ENCODE data around the gene NKX2-3.

NKX2-3 gene

GRCh38 chr10:99539120-99539519, 6.4 kb downstream of the NKX2-3 start:
- no peak for DNase-seq

- DNase-seq: no peak
Observed at GRCh38 chr10:99539820-99540219, 7.1 kb downstream of the NKX2-3 start.

GRCh38 chr10:99540306-99540656, 7.5 kb downstream of the NKX2-3 start:
- no peak for DNase-seq

GRCh38 chr10:99540657-99541531, 8.2 kb downstream of the NKX2-3 start:
- no peak for DNase-seq

DNA sequence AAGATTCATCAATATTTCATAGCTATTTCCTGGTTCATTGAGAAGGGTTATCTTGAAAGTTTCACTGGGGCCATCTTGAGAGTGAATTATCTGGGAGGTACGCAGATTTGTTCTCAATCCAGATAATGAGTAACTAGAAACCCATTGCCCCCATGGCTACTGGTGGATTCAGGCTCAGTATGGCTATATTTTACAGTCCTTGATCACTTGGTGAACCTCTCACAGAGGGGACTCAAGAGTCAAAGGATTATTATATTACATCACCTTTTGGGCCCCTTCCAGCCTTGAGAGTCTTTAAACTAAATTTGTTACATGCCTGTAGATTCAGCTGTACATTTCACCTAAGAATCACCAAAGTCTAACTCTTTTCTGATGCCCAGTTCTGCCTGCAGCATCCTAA, 11.6 kb downstream of the NKX2-3 start:
- DNase-seq: no peak

GRCh38 chr10:99548041-99548530, 15.3 kb downstream of the NKX2-3 start:
- no peak for DNase-seq

DNA sequence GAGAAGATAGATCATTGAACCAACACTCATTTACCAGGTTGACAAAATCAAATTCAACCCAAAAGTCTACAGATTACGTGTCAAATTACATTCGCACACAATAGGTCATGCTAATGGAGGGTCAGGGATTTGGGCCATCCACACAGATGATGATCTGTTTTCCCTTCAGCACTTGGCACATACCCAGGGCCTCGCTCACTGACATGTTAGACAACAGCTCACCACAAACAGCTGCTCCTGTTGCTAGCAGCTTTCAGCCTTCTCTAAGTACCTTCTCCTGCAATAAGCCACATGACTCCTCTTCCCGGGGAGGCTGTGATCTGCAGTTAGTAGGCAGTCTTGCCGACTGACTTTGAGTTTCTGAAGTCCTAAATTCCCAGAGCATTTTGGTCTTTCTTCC, 18.4 kb downstream of the NKX2-3 start:
- no peak for DNase-seq

- no peak for DNase-seq
Observed at GRCh38 chr10:99551616-99552015, 18.9 kb downstream of the NKX2-3 start.

DNA sequence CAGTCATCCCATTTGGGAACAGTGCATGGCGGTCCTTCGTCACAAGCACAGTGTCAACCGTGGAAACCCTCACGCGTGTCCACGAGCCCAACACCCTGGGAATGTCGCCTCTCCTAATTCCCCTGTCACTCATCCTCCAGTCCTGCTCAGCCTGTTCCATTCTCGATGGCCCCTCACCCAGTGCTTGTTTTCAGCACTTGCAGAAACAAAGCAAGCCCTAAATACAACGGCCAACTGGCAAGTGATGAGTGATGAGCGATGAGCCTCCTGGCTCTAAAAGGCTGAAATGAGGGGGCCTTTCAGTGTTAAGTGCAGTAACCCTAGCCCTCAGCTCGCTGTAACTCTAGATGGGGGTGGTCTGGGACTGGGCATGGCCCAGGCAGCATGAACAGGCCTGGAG, 22.6 kb downstream of the NKX2-3 start:
- no peak for DNase-seq

GRCh38 chr10:99555825-99556523, 23.2 kb downstream of the NKX2-3 start:
- DNase-seq: no peak

DNA sequence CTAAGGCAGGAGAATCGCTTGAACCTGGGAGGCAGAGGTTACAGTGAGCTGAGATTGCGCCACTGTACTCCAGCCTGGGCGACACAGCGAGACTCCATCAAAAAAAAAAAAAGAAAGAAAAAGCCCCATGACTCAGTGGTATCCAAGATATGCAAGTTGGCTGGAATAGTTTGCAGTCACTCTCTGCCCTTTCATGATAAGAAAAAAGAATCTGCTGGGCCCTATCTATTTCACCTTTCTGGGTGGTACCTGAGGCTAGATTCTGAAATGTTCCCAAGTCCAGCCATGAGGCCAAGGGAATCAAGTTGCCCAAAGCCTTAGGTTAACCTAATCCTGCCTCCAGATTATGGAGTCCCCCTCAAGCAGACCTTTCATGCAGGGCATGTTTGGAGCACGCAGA, 24.3 kb downstream of the NKX2-3 start:
- DNase-seq: no peak

GRCh38 chr10:99558708-99559107, 26.0 kb downstream of the NKX2-3 start:
- DNase-seq: no peak

GRCh38 chr10:99560277-99561126, 27.8 kb downstream of the NKX2-3 start:
- DNase-seq: no peak

DNA sequence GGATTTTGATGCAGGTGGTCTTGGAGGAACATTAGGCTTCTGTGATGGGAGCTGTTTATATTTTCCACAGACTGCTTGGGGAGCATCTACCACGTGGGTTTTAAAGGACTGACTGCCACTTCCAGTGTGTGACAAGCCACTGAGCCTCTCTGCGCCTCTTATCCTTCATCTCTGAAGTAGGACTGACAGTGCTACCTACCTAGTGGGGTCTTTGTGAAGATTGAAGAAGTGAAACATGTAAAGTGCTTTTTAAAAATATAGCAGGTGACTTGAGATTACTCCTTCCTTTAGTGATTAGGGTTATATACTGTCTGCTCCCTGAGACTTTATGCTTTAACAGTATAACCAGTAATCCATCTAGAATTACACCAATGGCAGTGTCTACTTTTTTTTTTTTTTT, 29.9 kb downstream of the NKX2-3 start:
- no peak for DNase-seq

DNA sequence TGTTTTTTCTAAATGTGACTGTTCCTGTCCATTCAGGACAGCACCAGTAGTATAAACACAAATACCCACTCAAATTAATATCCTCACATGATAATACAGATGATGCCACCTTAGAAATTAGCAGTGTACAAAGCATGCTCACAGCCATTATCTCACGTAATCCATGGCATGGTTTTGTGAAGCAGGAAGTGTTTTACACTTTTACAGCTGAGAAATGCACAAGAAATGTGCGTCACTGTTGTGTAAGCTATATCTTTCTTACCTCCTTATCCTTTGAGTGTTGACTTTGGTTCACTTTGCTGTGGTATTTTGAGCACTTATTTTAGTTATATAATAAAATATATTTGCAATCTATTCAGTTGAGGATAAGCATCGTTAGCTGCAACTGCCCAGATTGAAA, 31.6 kb downstream of the NKX2-3 start:
- DNase-seq: no peak

DNA sequence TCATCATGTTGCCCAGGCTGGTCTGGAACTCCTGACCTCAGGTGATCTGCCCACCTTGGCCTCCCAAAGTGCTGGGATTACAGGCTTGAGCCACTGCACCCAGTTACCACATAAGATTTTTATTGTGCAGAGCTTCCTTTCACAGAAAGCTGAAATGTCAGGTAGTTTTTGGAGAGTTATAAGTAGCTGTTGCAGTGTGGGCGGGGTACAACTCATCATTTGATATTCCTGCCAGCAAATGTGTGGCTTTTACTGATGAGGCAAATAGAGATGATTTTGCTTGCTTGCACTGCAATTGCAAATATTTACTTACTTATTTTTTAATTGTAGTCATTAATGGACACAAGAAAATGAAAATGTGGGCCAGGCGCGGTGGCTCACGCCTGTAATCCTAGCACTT, 32.4 kb downstream of the NKX2-3 start:
- no peak for DNase-seq

GRCh38 chr10:99569253-99569939, 36.7 kb downstream of the NKX2-3 start:
- DNase-seq: no peak

- DNase-seq: no peak
Observed at GRCh38 chr10:99569961-99570360, 37.2 kb downstream of the NKX2-3 start.

DNA sequence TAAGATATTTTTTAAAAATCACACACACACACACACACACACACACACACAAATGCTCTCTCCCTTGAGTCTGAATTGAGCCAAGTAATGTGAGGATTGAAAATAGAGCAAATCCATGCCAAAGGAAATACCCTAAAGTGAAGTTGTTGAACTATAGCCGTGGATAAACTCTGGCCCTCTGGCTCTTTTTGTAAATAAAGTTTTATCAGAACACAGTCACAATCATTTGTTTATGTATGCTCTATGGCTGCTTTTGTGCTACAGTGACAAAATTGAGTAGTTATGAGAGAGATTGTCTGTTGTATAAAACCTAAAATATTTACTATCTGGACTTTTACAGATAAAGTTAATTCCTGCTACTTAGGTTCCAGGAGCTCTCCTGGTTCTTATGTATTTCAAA, 39.1 kb downstream of the NKX2-3 start:
- DNase-seq: no peak

DNA sequence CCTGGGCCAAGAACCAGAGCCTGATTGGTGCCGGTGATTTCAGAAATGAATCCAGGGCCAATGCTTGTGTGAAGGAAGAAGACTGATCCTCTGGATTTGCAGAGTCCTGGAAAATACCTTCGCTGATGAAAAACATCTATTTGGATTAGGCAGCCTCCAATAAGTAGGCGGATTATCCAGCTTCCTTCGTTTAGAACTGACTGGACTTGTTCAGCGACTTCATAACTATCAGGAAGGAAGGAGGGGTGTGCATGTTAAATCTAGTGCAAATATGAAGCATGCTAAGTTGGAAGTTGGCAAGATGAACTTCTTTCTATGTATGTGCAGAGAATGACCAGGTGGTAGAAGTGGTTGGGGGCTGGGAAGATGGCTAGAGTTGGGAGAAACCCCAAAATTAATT, 41.0 kb downstream of the NKX2-3 start:
- no peak for DNase-seq

GRCh38 chr10:99579971-99580370, 47.2 kb downstream of the NKX2-3 start:
- DNase-seq: no peak

DNA sequence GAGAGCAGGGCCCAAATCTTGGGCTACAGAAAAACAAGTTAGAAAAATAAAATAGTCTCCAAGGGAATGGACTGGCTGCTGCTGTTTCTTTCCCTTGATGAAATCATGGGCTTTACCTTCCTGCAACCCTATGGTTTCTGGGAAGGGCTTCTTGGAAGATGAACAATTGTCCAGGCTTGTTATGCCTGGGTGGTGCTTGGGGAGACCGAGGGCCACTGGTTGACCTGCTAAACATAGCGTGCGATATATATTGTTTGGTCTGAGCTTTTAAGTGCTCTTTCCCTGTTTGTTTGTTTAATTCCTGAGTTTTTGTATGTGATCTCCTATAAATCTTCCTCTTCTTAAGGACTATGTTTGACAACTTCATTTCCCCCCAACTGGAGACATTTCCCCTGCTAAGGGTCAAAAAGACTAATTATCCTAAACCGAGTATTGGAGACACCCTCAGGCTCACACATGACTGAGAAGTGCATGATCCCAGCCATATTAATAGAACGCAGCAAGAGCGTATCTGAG, 49.6 kb downstream of the NKX2-3 start:
- no peak for DNase-seq

DNA sequence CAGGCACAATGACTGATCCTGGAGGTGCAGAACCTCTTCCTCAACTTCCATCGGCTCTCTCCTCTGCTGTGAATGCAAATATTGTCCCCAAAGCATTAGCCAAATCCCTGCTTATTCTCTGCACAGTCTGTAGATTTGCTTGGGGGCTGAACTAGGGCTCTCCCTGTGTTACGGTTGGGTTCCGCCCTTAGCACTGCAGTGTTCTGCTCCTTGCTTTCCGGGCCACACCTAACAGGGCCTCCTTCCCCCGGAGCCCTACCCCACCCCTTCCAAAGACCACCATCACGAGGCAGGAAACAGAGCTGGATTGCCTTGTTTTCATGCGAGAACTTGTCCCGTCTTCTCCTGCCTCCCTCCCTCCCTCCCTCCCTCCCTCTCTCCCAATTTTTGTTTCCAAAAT, 50.9 kb downstream of the NKX2-3 start:
- no peak for DNase-seq
